Stimulated activated CD4-positive, alpha-beta T cell treated with anti-CD3 and anti-CD28 coated beads, Interleukin-4, amount 100 ng/mL, for 24 hours (primary cell): Measurements from ENCODE around the gene C19orf12.
A peak's percentile ranks its signal among the peaks of the same experiment; 100 is the strongest.

ENCODE experiments used
- DNase-seq: peaks from one replicate; pipeline ENCODE4 v3.0.0-alpha.2; 2020

C19orf12 gene

GRCh38 chr19:29714953-29715700, at the start of gene C19orf12:
Gene C19orf12, minus strand, starts transcription at chr19:29715261. Its CDS starts 6,848 bp downstream, at chr19:29708413.
- DNase-seq, result peak; percentile 71

GRCh38 chr19:29764361-29764760, 49.3 kb upstream of the C19orf12 start:
- DNase-seq, result no peak

DNA sequence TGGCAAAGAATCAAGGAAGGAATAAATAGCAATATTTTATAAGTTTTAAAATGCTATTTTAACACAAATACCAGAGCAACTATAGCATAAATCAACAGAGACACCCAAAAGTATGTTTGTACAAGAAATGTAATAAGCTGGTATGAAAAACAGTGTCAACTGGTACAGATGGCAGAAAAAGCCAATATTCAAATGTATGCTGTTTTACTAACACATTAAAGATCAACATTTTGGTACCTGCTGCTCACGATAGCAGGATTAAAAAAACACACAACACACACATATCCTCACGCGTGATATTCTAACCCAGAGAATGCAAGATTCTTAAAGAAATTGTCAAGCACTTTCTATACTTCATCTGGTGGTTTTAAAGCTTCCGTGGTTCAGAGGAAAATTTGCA, 48.1 kb upstream of the C19orf12 start:
- DNase-seq, result no peak

- DNase-seq, result no peak
These were observed 46.6 kb upstream of the C19orf12 start for GRCh38 chr19:29761575-29762232.

DNA sequence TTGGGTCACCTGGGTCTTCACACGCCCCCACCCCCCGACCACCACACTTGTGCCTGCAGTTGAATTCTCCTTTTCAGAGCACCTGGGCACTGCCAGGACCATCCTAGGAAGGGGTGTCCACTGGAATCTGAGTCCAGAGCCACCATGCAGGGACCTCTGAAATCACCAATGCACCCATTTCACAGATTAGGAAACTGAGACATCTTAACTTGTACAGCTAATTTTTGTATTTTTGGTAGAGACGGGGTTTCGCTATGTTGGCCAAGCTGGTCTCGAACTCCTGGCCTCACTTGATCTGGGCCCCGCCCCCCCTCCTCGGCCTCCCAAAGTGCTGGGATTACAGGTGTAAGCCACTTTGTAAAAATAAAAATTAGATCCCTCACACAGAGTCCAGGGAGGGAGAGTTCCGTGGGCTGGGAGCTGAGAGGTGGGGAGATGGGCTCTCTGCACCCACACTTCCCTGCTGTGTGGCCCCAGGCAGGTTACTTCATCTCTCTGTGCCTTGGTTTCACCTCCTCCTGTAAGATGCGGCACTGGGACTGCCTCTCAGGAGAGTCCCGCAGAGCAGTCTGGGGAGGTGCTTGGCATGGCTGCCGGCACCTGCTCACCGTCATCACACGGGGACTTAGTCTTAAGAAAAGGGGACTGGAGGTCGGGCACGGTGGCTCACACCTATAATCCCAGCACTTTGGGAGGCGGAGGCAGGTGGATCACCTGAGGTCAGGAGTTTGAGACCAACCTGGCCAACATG, 45.9 kb upstream of the C19orf12 start:
- no peak for DNase-seq

DNA sequence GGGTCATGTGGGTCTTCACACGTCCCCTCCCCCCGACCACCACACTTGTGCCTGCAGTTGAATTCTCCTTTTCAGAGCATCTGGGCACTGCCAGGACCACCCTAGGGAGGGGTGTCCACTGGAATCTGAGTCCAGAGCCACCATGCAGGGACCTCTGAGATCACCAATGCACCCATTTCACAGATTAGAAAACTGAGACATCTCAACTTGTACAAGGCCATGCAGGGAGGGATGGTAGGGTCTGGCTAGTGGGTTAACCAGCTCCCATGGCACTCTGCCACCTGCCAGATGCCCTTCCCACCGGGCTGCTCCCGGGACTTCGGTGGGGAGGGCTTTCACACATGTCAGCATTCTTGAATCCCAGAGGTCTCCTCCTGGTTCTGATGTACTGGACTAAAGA, 44.3 kb upstream of the C19orf12 start:
- DNase-seq, result no peak

DNA sequence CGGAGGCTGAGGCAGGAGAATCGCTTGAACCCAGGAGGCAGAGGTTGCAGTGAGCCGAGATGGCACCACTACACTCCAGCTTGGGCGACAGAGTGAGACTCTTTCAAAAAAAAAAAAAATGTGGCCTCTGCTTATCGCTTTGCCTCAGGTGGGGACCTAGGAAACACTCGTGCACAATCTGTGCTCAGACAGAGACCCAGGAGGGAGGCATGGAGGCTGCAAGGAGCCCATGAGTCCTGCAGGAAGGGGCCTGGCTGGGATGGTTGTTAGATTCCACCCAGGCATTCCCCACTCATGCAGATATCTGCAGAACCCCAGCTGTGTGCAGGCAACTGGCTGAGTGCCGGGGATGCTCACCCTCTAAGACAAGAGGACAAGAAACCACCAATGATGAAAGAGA, 43.8 kb upstream of the C19orf12 start:
- DNase-seq, result no peak

GRCh38 chr19:29757551-29757950, 42.5 kb upstream of the C19orf12 start:
- no peak for DNase-seq

DNA sequence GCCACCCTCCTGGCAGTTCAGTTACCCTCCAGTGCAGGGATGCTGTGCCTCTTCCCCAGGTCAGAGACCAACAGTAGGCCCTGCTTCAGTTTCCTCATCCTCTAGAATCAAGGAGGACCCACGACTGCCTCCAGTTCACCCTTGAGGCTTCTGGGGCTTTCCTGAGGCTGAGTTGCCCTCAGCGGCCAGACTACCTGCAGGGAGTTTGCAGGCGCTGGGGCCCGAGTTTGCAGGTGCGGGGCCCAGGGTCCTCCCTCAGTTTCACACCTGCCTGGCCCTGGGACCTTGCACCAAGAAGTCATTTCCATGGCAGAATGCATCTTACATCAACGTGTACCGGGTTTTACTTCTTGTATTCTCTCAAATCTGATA, 38.9 kb upstream of the C19orf12 start:
- no peak for DNase-seq

DNA sequence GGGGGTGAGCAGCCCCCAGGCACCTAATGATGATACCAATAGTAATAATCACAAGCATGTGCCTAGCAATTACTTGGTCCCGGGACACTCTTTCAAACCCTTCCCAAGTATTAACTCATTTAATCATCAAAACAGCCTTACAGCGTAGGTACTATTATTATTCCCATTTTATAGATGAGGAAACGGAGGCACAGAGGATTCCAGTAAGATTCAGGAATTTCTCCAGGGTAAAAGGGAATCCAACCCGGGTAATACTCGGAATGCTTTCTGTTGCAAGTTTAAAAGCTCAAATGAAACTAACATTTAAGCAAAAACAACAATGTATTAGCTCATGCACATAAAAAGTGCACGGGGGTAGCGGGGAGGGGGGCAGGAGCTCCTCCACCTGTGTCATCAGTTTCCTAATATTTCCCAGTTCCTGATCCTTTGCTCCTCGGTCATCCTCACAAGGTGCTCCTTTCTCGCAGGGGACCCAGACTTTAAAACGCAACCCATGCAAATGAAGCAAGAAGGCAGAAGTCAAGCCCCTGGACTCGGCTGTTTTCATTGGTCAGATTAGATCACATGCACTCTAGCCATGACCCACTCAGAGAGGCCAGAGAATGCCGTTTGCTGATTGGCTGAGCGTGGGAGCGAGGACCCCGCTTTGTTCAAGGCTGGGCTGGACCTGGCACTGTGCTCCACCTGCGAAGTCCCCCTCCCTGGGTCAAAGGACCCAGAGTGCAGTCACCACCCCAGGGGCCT, 38.3 kb upstream of the C19orf12 start:
- no peak for DNase-seq

DNA sequence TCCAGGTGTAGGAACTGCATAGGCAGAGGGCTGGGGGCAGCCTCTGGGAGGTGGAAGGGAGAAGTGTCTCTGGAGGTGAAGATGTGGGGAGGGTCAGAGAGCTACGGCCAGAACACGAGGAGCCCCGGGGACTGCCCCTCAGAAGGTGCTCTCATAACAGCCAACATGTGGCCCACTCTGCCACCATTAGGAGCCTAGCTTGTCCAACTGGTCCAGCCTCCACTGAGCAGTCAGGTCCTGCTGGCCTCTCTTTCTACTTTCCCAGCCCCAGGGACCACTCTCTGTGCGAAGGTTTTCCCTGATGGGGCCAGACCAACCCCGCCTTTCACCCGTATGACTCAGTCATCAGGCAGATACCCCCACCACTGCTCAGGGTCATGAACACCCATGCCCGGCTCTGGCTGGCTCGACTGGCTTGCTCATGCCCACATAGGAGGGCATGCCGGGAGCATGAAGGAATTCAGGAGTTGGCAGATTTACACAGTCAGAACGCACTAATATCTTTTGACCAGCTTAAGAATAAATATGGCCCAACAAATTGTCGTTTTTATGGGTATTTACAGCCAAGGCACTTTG, 37.5 kb upstream of the C19orf12 start:
- DNase-seq, result no peak

- no peak for DNase-seq
These were observed 36.9 kb upstream of the C19orf12 start for GRCh38 chr19:29751932-29752331.

DNA sequence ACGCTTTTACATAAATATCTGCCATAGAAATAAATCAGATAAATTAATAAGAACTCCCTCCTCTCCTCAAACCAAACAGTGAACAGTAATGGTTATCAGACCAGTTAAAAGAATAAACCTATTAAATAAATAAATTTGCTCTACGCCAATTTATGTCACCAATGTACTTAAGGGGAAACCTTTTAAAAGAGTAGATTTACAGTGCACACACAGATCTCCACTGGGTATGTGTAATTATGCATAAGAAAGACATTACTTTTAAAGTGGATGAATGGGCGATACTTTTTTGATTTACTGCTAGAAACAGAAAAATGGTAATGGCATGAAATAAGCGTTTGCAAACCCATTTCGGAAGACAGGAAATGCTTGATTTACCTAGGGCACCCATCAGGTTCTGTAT, 34.9 kb upstream of the C19orf12 start:
- no peak for DNase-seq

GRCh38 chr19:29748996-29749849, 34.2 kb upstream of the C19orf12 start:
- no peak for DNase-seq

DNA sequence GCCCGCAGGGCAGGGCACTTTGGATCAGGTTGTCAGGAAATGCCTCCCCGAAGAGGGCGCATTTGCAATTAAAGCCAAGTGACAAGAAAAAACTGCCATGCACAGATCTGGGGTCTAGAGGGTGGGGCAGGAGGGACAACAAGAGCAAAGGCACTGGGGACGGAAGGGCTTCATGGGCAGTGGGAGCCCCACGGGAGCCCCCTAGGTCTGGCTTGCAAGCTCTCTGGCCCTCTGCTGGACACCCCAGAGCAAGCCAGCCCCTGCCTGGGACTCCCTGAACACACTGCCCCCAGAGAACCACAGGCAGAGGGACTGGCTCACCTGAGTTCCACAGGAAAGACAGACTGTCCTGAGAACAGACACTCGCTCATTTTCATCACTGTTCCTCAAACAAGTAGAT, 30.2 kb upstream of the C19orf12 start:
- DNase-seq, result no peak

GRCh38 chr19:29743681-29744080, 28.6 kb upstream of the C19orf12 start:
- DNase-seq, result no peak

DNA sequence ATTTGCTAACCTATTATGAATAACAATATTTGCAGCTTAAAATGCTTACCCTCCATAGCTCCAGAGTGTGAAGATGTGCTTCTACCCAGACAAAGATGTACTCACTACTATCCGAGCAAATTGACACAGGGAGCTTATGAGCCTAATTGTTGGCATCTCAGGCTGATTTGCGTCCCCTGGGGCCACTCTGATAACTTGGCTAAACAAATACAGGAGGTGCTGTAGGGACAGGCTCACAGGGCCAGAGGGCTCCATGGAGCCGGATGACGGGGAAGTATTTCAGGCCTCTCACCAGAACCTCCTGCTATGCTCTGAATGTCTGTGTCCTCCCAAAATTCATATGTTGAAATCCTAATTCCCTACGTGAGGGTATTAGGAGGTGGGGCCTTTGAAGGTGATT, 26.7 kb upstream of the C19orf12 start:
- DNase-seq, result no peak

DNA sequence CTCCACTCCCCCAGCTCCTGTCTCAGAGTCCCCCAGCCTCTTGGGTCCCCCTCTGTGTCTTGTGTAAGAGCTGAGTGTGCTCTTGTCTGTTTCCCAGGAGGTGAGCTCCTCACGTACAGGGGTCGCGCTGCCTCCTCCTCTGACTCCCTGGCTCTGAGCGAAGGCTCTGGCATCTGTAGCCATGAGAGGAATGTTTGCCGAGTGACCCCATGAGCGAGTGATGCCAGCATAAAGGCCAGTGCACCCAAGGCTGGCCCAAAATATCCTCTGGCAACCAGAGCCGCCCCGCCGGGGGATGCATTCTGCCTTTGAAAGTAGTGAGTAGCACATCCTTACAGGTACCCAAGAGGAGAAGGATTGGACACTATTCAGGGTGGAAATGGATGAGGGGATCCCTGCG, 26.2 kb upstream of the C19orf12 start:
- no peak for DNase-seq

- no peak for DNase-seq
These were observed 22.5 kb upstream of the C19orf12 start for GRCh38 chr19:29737461-29738000.

DNA sequence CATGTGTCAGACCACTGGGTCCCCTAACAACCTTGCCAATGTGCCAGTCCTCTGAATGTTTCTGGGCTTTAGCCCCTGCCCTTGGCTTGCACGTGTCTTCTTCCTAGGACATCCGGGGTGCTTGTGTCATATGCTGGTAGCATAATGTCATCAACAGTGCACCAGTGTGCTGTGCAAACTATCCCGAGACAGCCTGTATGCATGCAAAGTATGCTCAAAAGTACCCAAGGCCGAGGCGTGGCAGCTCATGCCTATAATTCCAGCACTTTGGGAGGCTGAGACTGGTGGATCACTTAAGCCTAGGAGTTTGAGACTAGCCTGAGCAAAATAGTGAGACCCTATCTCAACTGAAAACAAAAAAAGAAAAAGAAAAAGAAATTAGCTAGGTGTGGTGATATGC, 20.8 kb upstream of the C19orf12 start:
- DNase-seq, result no peak

GRCh38 chr19:29731331-29731850, 16.3 kb upstream of the C19orf12 start:
- no peak for DNase-seq
